ENCODE measurements around the gene AP1M1. TPM values are rescaled to one million over a fixed set of nuclear protein-coding genes. Genes with fewer than 3 reads are reported as not detected.

AP1M1 gene
- total and polyA plus RNA-seq, 2 donors (not counting 1 experiment from before 2014, with no cell fraction given) = 94.4 to 113 TPM

GRCh38 chr19:16164222-16164890 is 33.4 kb upstream of the AP1M1 start:
- TF ChIP-seq CTCF (conservative IDR thresholded peaks at IDR 0.05 in 1 of 2, IDR thresholded peaks at IDR 0.05 in 1 of 2; ENCODE audit: low read depth in 1 of 2, low read length in 2 of 2) = no peak
- TF ChIP-seq EZH2 (IDR thresholded peaks at IDR 0.05; ENCODE audit: low read length, missing control alignments) = no peak
- no peaks in the 10 kb centered on the region for H3K27me3 ChIP-seq (ENCODE audit: control insufficient read depth, insufficient read depth, low read length)
- no peaks in the 10 kb centered on the region for H4K20me1 ChIP-seq (ENCODE audit: control insufficient read depth, extremely low read depth, insufficient read depth, low read length)
- H3K4me3 ChIP-seq (replicated peaks in 1 of 4; ENCODE audit: control extremely low read depth in 1 of 4, insufficient read depth in 1 of 4, low read depth in 3 of 4, low read length in 4 of 4) = no peak overlapping the region
- no peaks in the 10 kb centered on the region for H3K9me3 ChIP-seq (ENCODE audit: control insufficient read depth, insufficient read depth, low read depth, low read length)
- H3K9ac ChIP-seq (ENCODE audit: insufficient read depth, low read length) = no peak overlapping the region
- no peak for DNase-seq (ENCODE audit: low read depth in 2 of 2)
- H3K27ac ChIP-seq (ENCODE audit: insufficient read depth, low read length) = no peak overlapping the region
- peaks cover 12% of the 10 kb centered on the region for H3K4me1 ChIP-seq (ENCODE audit: control insufficient read depth, extremely low read depth, insufficient read depth, low read length)
- H3K79me2 ChIP-seq (ENCODE audit: control insufficient read depth, insufficient read depth, low read length) = no peaks in the 10 kb centered on the region
- H3K36me3 ChIP-seq (ENCODE audit: control insufficient read depth, insufficient read depth, low read length) = no peaks in the 10 kb centered on the region
- no peak overlapping the region for H3K4me2 ChIP-seq (ENCODE audit: extremely low read depth, insufficient read depth, low read length)
- no peak overlapping the region for H2AFZ ChIP-seq (ENCODE audit: low read length)

GRCh38 chr19:16166417-16166816 is 31.3 kb upstream of the AP1M1 start:
- TF ChIP-seq EZH2 (IDR thresholded peaks at IDR 0.05; ENCODE audit: low read length, missing control alignments) = no peak
- no peak for TF ChIP-seq CTCF (conservative IDR thresholded peaks at IDR 0.05 in 1 of 2, IDR thresholded peaks at IDR 0.05 in 1 of 2; ENCODE audit: low read depth in 1 of 2, low read length in 2 of 2)
- Histone ChIP-seq H3K9ac (ENCODE audit: insufficient read depth, low read length) (no peak overlapping the region), H3K79me2 (ENCODE audit: control insufficient read depth, insufficient read depth, low read length) (no peaks in the 10 kb centered on the region), H4K20me1 (ENCODE audit: control insufficient read depth, extremely low read depth, insufficient read depth, low read length) (no peaks in the 10 kb centered on the region), H3K4me1 (ENCODE audit: control insufficient read depth, extremely low read depth, insufficient read depth, low read length) (peaks cover 2% of the 10 kb centered on the region), H2AFZ (ENCODE audit: low read length) (no peak overlapping the region), H3K27me3 (ENCODE audit: control insufficient read depth, insufficient read depth, low read length) (no peaks in the 10 kb centered on the region), H3K4me3 (replicated peaks in 1 of 4; ENCODE audit: control extremely low read depth in 1 of 4, insufficient read depth in 1 of 4, low read depth in 3 of 4, low read length in 4 of 4) (no peak overlapping the region), H3K4me2 (ENCODE audit: extremely low read depth, insufficient read depth, low read length) (no peak overlapping the region), H3K9me3 (ENCODE audit: control insufficient read depth, insufficient read depth, low read depth, low read length) (no peaks in the 10 kb centered on the region), H3K27ac (ENCODE audit: insufficient read depth, low read length) (no peak overlapping the region), H3K36me3 (ENCODE audit: control insufficient read depth, insufficient read depth, low read length) (no peaks in the 10 kb centered on the region)
- DNase-seq (ENCODE audit: low read depth in 2 of 2) = no peak

- no peak for DNase-seq (ENCODE audit: low read depth in 2 of 2)
- no peak overlapping the region for H3K4me3 ChIP-seq (replicated peaks in 1 of 4; ENCODE audit: control extremely low read depth in 1 of 4, insufficient read depth in 1 of 4, low read depth in 3 of 4, low read length in 4 of 4)
- H3K36me3 ChIP-seq (ENCODE audit: control insufficient read depth, insufficient read depth, low read length) = no peaks in the 10 kb centered on the region
These were observed 30.7 kb upstream of the AP1M1 start for GRCh38 chr19:16167055-16167454.

More at GRCh38 chr19:16167055-16167454, 30.7 kb upstream of the AP1M1 start:
- Histone ChIP-seq H3K27ac (ENCODE audit: insufficient read depth, low read length) (no peak overlapping the region), H3K9me3 (ENCODE audit: control insufficient read depth, insufficient read depth, low read depth, low read length) (no peaks in the 10 kb centered on the region), H3K9ac (ENCODE audit: insufficient read depth, low read length) (no peak overlapping the region), H3K4me1 (ENCODE audit: control insufficient read depth, extremely low read depth, insufficient read depth, low read length) (no peaks in the 10 kb centered on the region), H2AFZ (ENCODE audit: low read length) (no peak overlapping the region), H3K4me2 (ENCODE audit: extremely low read depth, insufficient read depth, low read length) (no peak overlapping the region), H4K20me1 (ENCODE audit: control insufficient read depth, extremely low read depth, insufficient read depth, low read length) (no peaks in the 10 kb centered on the region), H3K79me2 (ENCODE audit: control insufficient read depth, insufficient read depth, low read length) (no peaks in the 10 kb centered on the region), H3K27me3 (ENCODE audit: control insufficient read depth, insufficient read depth, low read length) (no peaks in the 10 kb centered on the region)
- TF ChIP-seq EZH2 (IDR thresholded peaks at IDR 0.05; ENCODE audit: low read length, missing control alignments) (no peak), CTCF (conservative IDR thresholded peaks at IDR 0.05 in 1 of 2, IDR thresholded peaks at IDR 0.05 in 1 of 2; ENCODE audit: low read depth in 1 of 2, low read length in 2 of 2) (no peak)

Measured in fibroblast of lung (primary cell).